Panc1 (cell line): ENCODE measurements around the gene NLN.

Source experiments
- POLR2AphosphoS5 ChIP-seq: IDR thresholded peaks from 2 replicates; pipeline ENCODE4 v1.6.1; 2012; ENCODE audit warnings: mild to moderate bottlenecking, low read depth, low read length, moderate library complexity
- TCF7L2 ChIP-seq: IDR thresholded peaks from 2 replicates; pipeline ENCODE4 v1.6.1; 2011; ENCODE audit warnings: mild to moderate bottlenecking, low read depth, low read length, inconsistent platforms
- TF ChIP-seq, protein P1 (sequence below): fragments of 450-650 bp; IDR thresholded peaks from 2 replicates; pipeline ENCODE4 v1.5.1; 2017; ENCODE audit warnings: mild to moderate bottlenecking
- TF ChIP-seq, protein P2 (sequence below), 2 experiments: IDR thresholded peaks; 2 replicates each; pipeline ENCODE4 v1.6.1; 2011 to 2012; ENCODE audit warnings: low read depth in 2 of 2, control low read depth in 1 of 2, low read length in 1 of 2, mild to moderate bottlenecking in 1 of 2, moderate library complexity in 1 of 2; ENCODE audit not compliant: insufficient read depth in 1 of 2

DNA sequence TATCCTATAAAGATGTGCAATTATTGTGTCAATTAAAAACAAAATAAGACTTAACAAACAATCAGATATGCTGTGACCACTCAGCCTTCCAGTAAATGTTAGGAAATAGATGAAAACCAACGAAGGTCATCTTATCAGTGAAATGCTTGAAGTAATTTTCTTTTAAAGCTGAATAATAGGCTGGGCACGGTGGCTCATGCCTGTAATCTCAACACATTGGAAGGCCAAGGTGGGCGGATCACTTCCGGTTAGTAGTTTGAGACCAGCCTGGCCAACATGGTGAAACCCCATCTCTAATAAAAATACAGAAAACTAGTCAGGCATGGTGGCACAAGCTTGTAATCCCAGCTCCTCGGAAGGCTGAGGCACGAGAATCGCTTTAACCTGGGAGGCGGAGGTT lies 31.2 kb downstream of the NLN start:
- TF ChIP-seq, protein P1, sequence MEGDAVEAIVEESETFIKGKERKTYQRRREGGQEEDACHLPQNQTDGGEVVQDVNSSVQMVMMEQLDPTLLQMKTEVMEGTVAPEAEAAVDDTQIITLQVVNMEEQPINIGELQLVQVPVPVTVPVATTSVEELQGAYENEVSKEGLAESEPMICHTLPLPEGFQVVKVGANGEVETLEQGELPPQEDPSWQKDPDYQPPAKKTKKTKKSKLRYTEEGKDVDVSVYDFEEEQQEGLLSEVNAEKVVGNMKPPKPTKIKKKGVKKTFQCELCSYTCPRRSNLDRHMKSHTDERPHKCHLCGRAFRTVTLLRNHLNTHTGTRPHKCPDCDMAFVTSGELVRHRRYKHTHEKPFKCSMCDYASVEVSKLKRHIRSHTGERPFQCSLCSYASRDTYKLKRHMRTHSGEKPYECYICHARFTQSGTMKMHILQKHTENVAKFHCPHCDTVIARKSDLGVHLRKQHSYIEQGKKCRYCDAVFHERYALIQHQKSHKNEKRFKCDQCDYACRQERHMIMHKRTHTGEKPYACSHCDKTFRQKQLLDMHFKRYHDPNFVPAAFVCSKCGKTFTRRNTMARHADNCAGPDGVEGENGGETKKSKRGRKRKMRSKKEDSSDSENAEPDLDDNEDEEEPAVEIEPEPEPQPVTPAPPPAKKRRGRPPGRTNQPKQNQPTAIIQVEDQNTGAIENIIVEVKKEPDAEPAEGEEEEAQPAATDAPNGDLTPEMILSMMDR: no peak
- TF ChIP-seq TCF7L2: no peak
- TF ChIP-seq, protein P2, sequence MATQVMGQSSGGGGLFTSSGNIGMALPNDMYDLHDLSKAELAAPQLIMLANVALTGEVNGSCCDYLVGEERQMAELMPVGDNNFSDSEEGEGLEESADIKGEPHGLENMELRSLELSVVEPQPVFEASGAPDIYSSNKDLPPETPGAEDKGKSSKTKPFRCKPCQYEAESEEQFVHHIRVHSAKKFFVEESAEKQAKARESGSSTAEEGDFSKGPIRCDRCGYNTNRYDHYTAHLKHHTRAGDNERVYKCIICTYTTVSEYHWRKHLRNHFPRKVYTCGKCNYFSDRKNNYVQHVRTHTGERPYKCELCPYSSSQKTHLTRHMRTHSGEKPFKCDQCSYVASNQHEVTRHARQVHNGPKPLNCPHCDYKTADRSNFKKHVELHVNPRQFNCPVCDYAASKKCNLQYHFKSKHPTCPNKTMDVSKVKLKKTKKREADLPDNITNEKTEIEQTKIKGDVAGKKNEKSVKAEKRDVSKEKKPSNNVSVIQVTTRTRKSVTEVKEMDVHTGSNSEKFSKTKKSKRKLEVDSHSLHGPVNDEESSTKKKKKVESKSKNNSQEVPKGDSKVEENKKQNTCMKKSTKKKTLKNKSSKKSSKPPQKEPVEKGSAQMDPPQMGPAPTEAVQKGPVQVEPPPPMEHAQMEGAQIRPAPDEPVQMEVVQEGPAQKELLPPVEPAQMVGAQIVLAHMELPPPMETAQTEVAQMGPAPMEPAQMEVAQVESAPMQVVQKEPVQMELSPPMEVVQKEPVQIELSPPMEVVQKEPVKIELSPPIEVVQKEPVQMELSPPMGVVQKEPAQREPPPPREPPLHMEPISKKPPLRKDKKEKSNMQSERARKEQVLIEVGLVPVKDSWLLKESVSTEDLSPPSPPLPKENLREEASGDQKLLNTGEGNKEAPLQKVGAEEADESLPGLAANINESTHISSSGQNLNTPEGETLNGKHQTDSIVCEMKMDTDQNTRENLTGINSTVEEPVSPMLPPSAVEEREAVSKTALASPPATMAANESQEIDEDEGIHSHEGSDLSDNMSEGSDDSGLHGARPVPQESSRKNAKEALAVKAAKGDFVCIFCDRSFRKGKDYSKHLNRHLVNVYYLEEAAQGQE (IDR thresholded peaks at IDR 0.05; ENCODE audit: insufficient read depth in 1 of 2, low read depth in 2 of 2, low read length in 1 of 2): no peak
- no peak for TF ChIP-seq POLR2AphosphoS5
